Measurements from ENCODE around the gene ATP2C2.

The ATP2C2 gene

DNA sequence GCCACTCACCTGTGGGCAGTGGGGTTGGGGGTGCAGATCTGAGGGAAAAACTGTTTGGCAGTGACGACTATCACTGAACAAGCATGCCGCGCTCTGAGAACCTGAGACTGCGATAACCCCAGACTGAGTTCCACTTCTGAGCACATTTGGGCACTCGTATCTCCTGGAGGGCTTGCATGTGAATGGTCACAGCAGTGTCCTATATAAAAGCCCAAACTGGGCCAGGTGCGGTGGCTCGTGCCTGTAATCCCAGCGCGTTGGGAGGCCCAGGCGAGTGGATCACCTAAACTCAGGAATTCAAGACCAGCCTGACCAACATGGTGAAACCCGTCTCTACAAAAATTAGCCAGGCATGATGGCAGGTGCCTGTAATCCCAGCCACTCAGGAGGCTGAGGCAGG is 18.7 kb downstream of the ATP2C2 start:
- no peak overlapping the region for H3K4me3 ChIP-seq (ENCODE audit: low read depth, low read length)
- POLR2A ChIA-PET = no interaction called here
- TF ChIP-seq ZNF341 (tag by site-specific recombination; IDR thresholded peaks at IDR 0.05; ENCODE audit: low read depth) (no peak), ZNF138 (tag by site-specific recombination; IDR thresholded peaks at IDR 0.05; ENCODE audit: borderline replicate concordance) (no peak), ZNF623 (tag by site-specific recombination; IDR thresholded peaks at IDR 0.05) (no peak), PRDM1 (tag by site-specific recombination; IDR thresholded peaks at IDR 0.05) (no peak)
- TF ChIP-seq, protein P1, sequence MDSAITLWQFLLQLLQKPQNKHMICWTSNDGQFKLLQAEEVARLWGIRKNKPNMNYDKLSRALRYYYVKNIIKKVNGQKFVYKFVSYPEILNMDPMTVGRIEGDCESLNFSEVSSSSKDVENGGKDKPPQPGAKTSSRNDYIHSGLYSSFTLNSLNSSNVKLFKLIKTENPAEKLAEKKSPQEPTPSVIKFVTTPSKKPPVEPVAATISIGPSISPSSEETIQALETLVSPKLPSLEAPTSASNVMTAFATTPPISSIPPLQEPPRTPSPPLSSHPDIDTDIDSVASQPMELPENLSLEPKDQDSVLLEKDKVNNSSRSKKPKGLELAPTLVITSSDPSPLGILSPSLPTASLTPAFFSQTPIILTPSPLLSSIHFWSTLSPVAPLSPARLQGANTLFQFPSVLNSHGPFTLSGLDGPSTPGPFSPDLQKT (IDR thresholded peaks at IDR 0.05; ENCODE audit: borderline replicate concordance, low read depth, low read length) = no peak
- TF ChIP-seq, protein P2, sequence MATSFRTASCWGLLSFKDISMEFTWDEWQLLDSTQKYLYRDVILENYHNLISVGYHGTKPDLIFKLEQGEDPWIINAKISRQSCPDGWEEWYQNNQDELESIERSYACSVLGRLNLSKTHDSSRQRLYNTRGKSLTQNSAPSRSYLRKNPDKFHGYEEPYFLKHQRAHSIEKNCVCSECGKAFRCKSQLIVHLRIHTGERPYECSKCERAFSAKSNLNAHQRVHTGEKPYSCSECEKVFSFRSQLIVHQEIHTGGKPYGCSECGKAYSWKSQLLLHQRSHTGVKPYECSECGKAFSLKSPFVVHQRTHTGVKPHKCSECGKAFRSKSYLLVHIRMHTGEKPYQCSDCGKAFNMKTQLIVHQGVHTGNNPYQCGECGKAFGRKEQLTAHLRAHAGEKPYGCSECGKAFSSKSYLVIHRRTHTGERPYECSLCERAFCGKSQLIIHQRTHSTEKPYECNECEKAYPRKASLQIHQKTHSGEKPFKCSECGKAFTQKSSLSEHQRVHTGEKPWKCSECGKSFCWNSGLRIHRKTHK (tag by site-specific recombination; IDR thresholded peaks at IDR 0.05) = no peak
- CTCF ChIA-PET = interaction anchor here (0.6 kb wide), 1 partner anchor 61 kb away, joined by 4 read pairs; no protein-coding TSS in a partner anchor
- H3K9me3 ChIP-seq (ENCODE audit: control insufficient read depth, insufficient read depth, low read depth, low read length) = no peaks in the 10 kb centered on the region
- no peak overlapping the region for H3K27ac ChIP-seq (ENCODE audit: extremely low read depth, low read depth, low read length)
- no peaks in the 10 kb centered on the region for H3K36me3 ChIP-seq (ENCODE audit: control insufficient read depth in 2 of 2, insufficient read depth in 1 of 2, low read length in 2 of 2)
- no peaks in the 10 kb centered on the region for H3K4me1 ChIP-seq (ENCODE audit: control insufficient read depth, insufficient read depth, low read length)

DNA sequence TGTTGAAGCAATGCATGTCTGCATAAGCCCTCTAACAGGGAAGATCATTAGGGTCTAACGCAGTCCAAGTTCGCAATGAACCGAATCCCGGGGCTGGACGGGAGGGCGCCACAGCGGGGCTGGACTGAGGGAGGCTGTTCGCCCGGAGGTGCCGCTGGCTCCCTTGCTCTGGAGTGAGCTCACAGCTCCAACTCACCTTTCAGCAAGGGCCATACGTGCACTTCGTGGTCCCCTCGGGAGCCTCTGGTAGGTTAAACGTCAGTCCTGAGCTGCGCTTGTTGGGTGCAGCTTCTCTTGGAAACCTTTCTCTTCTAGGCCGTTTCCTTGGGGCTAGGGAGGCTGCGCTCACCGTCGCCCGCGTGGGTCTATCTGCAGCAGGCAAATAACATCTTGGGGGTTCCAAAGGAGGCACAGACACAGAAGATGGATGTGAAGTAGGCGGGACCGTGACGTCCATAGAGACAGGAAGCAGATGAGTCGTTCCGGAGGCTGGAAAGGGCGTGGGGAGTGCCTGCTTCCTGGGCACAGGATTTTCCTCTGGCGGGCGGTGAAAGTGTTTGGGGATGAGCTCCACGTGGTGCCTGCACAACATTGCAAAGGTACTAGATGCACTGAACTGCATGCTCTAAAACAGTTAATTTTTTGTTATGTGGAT is 21.9 kb downstream of the ATP2C2 start:
- H3K9me3 ChIP-seq (ENCODE audit: control insufficient read depth, insufficient read depth, low read depth, low read length) = no peaks in the 10 kb centered on the region
- CTCF ChIA-PET = interaction anchor here (0.6 to 1.2 kb wide), 2 partner anchors 116 to 863 kb away, joined by 3 read pairs; no protein-coding TSS in a partner anchor
- no peak for TF ChIP-seq ZNF416 (tag by site-specific recombination; IDR thresholded peaks at IDR 0.05)
- TF ChIP-seq ZNF350 (tag by site-specific recombination; IDR thresholded peaks at IDR 0.05) = no peak
- no peak for TF ChIP-seq ZNF555 (tag by site-specific recombination; conservative IDR thresholded peaks at IDR 0.05)
- no peak for TF ChIP-seq ZNF510 (tag by site-specific recombination; IDR thresholded peaks at IDR 0.05; ENCODE audit: insufficient replicate concordance)
- TF ChIP-seq, protein P3, sequence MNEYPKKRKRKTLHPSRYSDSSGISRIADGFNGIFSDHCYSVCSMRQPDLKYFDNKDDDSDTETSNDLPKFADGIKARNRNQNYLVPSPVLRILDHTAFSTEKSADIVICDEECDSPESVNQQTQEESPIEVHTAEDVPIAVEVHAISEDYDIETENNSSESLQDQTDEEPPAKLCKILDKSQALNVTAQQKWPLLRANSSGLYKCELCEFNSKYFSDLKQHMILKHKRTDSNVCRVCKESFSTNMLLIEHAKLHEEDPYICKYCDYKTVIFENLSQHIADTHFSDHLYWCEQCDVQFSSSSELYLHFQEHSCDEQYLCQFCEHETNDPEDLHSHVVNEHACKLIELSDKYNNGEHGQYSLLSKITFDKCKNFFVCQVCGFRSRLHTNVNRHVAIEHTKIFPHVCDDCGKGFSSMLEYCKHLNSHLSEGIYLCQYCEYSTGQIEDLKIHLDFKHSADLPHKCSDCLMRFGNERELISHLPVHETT (tag by site-specific recombination; IDR thresholded peaks at IDR 0.05) = no peak
- TF ChIP-seq SCRT2 (tag by site-specific recombination; IDR thresholded peaks at IDR 0.05) = no peak
- no peak for TF ChIP-seq MZF1 (tag by site-specific recombination; IDR thresholded peaks at IDR 0.05; ENCODE audit: borderline replicate concordance)
- TF ChIP-seq ZNF76 (tag by site-specific recombination; IDR thresholded peaks at IDR 0.05; ENCODE audit: borderline replicate concordance, low read depth) = no peak
- no peak for TF ChIP-seq ZNF548 (tag by site-specific recombination; IDR thresholded peaks at IDR 0.05)
- TF ChIP-seq, protein P4, sequence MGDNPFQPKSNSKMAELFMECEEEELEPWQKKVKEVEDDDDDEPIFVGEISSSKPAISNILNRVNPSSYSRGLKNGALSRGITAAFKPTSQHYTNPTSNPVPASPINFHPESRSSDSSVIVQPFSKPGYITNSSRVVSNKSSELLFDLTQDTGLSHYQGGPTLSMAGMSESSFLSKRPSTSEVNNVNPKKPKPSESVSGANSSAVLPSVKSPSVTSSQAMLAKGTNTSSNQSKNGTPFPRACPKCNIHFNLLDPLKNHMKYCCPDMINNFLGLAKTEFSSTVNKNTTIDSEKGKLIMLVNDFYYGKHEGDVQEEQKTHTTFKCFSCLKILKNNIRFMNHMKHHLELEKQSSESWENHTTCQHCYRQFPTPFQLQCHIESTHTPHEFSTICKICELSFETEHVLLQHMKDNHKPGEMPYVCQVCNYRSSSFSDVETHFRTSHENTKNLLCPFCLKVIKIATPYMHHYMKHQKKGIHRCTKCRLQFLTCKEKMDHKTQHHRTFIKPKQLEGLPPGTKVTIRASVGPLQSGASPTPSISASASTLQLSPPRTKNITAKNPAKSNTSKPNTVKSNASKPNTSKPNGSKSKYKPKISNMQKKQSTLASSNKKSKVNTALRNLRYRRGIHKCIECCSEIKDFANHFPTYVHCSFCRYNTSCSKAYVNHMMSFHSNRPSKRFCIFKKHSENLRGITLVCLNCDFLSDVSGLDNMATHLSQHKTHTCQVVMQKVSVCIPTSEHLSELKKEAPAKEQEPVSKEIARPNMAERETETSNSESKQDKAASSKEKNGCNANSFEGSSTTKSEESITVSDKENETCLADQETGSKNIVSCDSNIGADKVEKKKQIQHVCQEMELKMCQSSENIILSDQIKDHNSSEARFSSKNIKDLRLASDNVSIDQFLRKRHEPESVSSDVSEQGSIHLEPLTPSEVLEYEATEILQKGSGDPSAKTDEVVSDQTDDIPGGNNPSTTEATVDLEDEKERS (tag by site-specific recombination; IDR thresholded peaks at IDR 0.05) = no peak
- no peak for TF ChIP-seq ZNF37A (tag by site-specific recombination; IDR thresholded peaks at IDR 0.05)
- TF ChIP-seq ZNF561 (tag by site-specific recombination; IDR thresholded peaks at IDR 0.05; ENCODE audit: borderline replicate concordance) = no peak
- TF ChIP-seq ZIC2 (tag by site-specific recombination; IDR thresholded peaks at IDR 0.05) = no peak
- TF ChIP-seq ZNF514 (tag by site-specific recombination; IDR thresholded peaks at IDR 0.05) = no peak
- no peak for TF ChIP-seq HOXC10 (CRISPR knock-in tag; IDR thresholded peaks at IDR 0.05)
- TF ChIP-seq, protein P5, sequence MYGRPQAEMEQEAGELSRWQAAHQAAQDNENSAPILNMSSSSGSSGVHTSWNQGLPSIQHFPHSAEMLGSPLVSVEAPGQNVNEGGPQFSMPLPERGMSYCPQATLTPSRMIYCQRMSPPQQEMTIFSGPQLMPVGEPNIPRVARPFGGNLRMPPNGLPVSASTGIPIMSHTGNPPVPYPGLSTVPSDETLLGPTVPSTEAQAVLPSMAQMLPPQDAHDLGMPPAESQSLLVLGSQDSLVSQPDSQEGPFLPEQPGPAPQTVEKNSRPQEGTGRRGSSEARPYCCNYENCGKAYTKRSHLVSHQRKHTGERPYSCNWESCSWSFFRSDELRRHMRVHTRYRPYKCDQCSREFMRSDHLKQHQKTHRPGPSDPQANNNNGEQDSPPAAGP (tag by site-specific recombination; IDR thresholded peaks at IDR 0.05) = no peak
- no peak for TF ChIP-seq SALL2 (tag by site-specific recombination; IDR thresholded peaks at IDR 0.05; ENCODE audit: borderline replicate concordance)
- no peaks in the 10 kb centered on the region for H3K36me3 ChIP-seq (ENCODE audit: control insufficient read depth in 2 of 2, insufficient read depth in 1 of 2, low read length in 2 of 2)
- POLR2A ChIA-PET = no interaction called here
- no peak overlapping the region for H3K4me3 ChIP-seq (ENCODE audit: low read depth, low read length)
- no peak overlapping the region for H3K27ac ChIP-seq (ENCODE audit: extremely low read depth, low read depth, low read length)
- H3K4me1 ChIP-seq (ENCODE audit: control insufficient read depth, insufficient read depth, low read length) = no peaks in the 10 kb centered on the region

Measured in HEK293 (cell line).